GM18498 (cell line): ENCODE data around the gene PICK1.

Source experiments
- ATAC-seq: cut with Tn5 transposase; IDR thresholded peaks from one replicate; pipeline ENCODE4 v1.9.1; 2021; ENCODE audit warnings: mild to moderate bottlenecking, moderate library complexity; ENCODE audit not compliant: unreplicated experiment

Gene PICK1

GRCh38 chr22:38056969-38057891 lies at the start of gene PICK1:
PICK1 (plus strand) TSS chr22:38057404; CDS start chr22:38057810, 406 bp downstream.
- no peak for ATAC-seq

- no peak for ATAC-seq
These were observed 48.0 kb upstream of the PICK1 start for GRCh38 chr22:38009000-38009806.

- ATAC-seq = no peak
These were observed 44.6 kb upstream of the PICK1 start for GRCh38 chr22:38012604-38013072.

- ATAC-seq = no peak
These were observed 43.1 kb upstream of the PICK1 start for GRCh38 chr22:38014083-38014482.

GRCh38 chr22:38016182-38017151 lies 40.7 kb upstream of the PICK1 start:
- no peak for ATAC-seq

GRCh38 chr22:38017272-38017920 lies 39.8 kb upstream of the PICK1 start:
- ATAC-seq = no peak

- ATAC-seq = no peak
These were observed 39.0 kb upstream of the PICK1 start for GRCh38 chr22:38017939-38018885.

GRCh38 chr22:38018938-38019827 lies 38.0 kb upstream of the PICK1 start:
- ATAC-seq = no peak

GRCh38 chr22:38021206-38021605 lies 36.0 kb upstream of the PICK1 start:
- ATAC-seq = no peak

GRCh38 chr22:38023045-38023444 lies 34.2 kb upstream of the PICK1 start:
- ATAC-seq = no peak

GRCh38 chr22:38025514-38025913 lies 31.7 kb upstream of the PICK1 start:
- no peak for ATAC-seq

- ATAC-seq = no peak
These were observed 30.8 kb upstream of the PICK1 start for GRCh38 chr22:38026130-38027111.

- ATAC-seq = no peak
These were observed 29.7 kb upstream of the PICK1 start for GRCh38 chr22:38027487-38027886.

- no peak for ATAC-seq
These were observed 28.7 kb upstream of the PICK1 start for GRCh38 chr22:38028344-38029130.

- ATAC-seq = no peak
These were observed 27.8 kb upstream of the PICK1 start for GRCh38 chr22:38029370-38029769.

- no peak for ATAC-seq
These were observed 27.3 kb upstream of the PICK1 start for GRCh38 chr22:38029901-38030300.
